HG02759 (cell line): ENCODE measurements around the gene TXNL4A.

ENCODE experiments used
- ATAC-seq: cut with Tn5 transposase; IDR thresholded peaks from one replicate; pipeline ENCODE4 v1.9.1; 2021; ENCODE audit warnings: mild to moderate bottlenecking, moderate library complexity; ENCODE audit not compliant: unreplicated experiment

Gene TXNL4A

DNA sequence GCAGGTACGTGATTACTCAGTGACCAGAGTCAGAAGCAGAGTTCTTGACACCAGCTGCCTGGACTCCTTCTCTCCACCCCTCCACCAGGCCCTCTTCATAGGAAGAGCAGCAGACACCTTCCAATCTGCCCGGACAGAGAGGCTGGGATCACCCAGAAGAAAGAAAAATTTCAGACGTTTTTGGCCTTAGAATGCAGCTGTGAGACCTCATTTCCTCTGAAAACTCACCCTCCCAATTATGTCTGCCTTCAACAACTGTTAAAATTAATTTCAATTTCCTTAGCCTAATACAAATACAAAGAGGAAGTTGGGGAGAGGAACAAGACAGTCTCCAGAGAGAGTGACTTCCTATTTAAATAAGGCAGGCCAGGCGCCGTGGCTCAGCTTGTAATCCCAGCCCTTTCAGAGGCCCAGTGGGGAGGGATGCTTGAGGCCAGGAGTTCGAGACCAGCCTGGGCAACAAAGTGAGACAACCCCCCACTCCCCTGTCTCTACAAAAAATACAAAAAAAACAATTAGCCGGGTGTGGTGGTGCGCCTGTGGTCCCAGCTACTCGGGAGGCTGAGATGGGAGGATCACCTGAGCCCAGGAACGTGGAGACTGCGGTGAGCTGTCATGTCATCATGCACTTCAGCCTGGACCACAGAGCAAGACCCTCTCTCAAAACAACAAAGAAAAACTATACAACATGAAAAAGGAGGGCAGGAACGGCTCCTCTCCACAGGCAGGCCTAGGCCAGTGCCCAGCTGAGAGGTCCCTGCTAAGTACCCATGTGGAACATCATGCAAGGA, 38.5 kb downstream of the TXNL4A start:
- ATAC-seq: no peak

DNA sequence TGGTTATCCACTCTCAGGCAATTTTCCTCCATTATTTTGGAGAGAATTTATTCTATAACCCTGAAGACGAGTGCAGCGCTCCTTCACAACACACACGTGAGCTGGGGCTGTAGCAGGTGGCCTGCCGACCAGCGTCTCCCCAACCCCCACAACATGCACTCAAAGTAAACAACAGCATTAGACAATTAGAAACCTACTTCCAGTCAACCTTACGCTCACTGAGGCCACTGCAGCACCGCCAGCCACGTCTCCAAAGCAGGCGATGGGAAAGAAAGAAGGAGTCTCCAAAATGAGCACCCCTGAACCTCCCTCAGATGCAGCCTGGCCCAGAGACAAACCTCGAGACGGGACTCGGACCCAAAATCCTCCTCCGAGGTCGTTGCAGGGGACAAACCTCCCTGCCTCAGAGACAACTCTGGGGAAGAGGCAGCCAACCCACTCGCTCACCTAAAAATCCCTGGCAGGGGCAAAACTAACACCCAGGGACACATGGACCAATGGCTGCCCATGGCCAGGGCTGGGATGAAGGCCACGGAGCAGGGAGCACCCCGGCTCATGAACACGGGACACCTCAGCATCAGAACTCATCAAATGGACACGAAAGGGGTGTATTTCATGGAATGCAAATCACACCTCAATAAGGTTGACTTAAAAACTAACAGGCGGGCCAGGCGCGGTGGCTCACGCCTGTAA, 39.5 kb downstream of the TXNL4A start:
- no peak for ATAC-seq

DNA sequence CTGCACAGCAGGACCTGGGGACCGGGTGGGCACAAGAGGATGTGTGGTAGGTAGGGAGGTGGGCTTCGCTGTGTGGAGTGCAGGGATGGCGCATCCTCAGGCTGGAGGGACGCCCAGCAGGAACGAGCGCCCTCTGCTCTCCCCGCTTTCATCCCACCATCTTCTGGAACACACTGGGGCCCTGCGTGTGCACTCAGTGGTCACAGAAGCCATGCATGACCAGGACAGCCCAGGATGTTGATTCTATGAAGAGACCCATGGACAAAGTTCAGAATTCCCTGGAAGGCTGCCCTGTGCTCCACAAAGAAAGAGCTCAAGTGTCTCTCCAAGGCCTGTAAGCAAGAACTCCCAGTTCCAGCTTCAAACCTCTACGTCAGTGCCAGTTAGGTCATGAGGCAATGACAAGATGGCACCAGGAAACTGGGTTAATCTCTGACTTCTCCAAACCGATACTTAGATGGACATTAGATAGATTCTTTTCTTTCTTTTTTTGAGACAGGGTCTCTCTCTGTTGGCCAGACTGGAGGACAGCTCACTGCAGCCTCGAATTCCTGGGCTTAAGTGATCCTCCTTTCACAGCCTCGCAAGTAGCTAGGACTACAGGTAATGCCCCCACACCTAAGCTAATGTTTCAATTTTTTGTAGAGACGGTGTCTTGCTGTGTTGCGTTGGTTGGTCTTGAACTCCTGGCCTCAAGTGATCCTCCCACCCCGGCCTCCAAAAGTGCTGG, 40.3 kb downstream of the TXNL4A start:
- ATAC-seq: no peak

DNA sequence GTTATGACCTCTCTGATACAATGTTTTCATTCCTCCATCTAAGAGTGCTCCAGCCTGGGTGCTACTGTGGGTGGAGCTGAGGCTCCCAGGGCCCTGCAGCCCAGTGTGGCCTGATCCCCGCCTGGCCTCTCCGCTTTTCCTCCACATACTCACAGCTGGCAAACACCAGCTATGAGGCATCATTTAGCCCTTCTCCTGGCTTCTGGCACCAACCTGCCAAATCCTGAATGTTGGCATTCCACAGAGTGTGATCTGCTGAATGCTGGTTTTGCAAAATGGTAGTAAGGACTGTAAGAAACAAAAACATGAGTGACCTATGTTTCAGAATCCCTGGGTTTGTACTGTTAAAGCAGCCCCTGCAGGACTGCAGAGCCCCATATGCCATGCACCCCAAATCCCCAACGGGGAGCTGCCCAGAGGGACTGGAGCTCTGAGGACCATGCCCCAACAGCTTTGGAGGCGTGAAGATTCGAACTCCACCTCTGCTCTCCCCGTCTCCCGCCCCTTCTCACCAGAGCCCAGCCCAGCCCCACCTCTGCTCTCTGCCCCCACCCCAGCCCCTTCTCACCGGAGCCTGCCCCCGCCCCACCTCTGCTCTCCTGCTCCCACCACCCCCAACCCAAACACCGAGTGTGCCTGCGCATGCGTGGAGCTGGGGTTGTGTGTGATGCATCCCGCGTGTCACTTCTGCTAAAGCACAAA, 41.2 kb downstream of the TXNL4A start:
- ATAC-seq: no peak

DNA sequence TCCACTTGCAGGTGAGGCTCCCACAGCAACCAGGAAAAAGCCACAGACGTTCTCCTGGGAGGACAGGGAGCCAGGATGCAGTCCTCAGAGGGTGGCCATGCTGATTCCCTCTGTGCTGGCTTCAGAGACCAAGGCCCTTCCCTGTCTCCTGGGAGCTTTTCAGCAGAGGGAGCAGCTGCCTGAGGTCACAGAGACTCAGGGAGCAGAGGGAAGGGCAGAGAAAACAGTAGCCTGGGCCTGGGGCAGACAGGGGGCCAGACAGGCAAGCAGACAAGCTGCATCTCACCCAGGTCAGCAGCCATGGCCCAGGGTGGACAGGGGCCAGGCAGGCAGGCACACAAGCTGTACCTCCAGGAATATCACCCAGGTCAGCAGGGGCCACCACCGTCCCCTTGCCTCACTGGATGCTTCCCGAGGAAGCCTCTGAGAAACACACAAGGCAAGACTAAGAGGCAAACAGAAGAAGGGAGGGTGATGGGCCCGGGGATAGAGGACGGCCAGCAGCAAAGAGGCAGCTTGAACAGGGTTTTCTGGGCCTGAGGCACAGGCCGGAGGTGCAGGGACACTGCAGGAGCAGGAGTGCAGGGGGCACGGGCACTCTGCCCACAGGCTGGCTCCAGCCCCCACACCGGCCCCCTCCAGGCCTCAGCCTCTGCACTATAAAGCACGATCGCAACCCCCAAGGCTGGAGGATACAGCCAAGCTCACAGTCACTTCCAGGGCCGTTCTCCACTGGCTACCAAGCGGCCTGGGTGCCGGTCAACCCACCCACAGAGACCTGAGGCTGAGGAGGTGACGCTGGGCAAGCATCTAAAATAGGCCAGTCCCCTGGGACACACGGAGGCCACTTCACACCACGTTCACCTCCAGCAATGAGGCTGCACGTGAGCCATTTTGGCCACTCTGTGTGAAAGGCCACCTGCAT, 43.0 kb downstream of the TXNL4A start:
- no peak for ATAC-seq

DNA sequence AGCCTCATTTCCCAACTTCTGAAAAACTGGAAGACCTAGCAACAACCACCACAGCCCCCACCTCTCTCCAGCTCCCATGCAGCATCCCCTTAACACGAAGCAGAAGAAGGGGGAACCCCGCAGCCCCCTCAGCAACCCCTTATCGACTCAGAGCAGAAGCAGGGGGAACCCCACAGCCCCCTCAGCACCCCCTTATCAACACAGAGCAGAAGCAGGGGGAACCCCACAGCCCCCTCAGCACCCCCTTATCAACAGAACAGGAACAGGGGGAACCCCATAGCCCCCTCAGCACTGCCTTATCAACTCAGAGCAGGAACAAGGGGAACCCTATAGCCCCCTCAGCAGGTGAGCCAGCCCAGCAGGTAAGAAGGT, 43.6 kb downstream of the TXNL4A start:
- ATAC-seq: no peak

DNA sequence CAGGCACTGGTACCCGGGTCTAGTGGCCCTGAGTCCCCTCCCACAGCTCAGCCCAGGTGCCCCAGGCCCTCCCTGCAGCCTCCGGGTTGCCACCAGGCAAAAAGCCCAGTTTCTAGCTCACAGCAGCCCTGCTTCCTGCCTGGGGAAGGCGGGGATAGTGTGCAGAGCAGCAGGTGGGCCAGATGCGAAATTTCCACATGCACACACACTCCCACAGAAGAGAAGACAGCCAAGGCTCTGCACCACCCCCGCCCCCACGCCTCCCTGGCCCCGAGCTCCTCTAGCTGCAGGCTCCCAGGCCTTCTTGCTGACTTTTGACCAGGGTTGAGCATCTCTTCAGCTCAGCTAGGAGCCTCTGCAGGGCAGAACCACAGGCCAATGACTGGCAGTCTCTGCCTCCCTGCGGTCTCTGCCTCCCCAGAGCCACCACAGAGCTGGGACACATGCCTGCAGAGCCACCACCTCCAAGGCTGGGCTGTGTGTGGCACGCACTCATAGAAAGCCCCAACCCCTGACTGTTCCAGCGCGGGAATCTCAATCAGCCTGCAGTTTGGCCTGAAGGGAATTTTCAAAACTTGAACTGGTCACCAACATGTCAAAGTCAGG, 44.1 kb downstream of the TXNL4A start:
- ATAC-seq: peak; percentile 68

DNA sequence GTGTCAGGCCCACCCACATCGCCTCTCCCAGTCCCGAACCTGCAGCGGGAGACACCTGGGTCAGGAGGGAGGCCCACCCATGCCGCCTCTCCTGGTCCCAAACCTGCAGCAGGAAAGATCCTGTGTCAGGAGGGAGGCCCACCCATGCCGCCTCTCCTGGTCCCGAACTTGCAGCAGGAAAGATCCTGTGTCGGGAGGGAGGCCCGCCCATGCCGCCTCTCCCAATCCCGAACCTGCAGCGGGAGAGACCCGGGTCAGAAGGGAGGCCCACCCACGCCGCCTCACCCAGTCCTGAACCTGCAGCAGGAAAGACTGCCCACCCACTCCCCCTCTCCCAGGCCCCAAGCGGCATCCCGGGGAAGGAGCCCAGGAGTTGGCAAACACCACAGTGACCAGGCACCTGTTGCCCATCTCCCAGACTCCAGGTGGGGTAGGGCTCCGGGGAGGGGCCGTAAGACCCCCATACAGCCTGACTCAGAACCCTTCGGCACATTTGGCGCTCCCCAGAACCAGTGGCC, 44.7 kb downstream of the TXNL4A start:
- no peak for ATAC-seq

DNA sequence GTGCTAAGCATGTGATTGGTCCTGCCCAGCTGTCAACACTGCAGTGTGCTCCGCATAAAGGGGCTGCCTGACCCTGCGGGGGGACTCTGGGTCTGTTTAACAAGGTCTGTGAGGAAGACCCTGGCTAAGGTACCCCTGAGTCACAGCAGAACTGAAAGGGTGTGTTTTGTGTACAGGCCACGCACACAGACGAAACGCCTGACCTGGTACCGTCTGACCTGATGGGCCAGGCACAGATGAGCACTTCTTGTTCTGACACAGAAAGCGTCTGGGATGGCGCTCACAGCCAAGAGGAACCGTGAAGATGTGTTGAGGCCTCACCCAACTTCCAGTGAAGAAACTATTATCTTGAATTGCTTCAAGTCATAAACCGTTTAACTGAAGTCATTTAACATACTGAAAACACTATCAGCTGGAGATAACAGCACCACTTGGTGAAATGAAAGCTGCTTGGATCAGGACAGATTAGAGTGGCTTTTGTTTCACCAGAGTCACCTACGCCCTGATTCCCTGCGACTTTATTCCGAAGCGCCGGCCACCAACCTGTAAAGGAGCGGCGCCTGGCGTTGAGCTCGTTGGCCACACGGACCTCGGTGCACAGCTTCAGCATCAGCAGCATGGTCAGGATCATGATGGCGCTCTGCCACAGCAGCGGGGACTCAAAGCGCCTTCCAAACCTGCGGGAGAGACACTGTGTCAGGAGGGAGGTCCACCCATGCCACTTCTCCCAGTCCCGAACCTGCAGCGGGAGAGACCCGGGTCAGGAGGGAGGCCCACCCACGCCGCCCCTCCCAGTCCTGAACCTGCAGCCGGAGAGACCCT, 45.4 kb downstream of the TXNL4A start:
- ATAC-seq: no peak

DNA sequence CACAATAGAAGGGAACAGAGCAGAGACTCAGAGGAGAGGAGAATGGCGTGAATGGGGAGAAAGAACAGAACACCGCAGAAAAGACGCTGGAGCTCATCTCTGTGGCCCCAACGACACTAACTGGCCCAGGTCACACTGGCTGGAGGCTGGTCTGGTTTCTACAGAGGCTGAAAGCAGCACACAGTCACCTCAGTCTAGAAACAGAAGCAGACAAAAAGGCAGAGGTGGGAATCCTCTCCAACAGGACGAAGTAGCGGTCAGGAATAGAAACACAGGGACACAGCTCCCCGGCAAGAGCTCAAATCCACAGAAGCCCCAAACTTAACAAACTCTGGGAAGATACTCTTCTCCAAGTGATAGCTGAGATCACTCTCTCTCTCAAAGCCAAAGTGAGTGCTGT, 46.2 kb downstream of the TXNL4A start:
- ATAC-seq: no peak

DNA sequence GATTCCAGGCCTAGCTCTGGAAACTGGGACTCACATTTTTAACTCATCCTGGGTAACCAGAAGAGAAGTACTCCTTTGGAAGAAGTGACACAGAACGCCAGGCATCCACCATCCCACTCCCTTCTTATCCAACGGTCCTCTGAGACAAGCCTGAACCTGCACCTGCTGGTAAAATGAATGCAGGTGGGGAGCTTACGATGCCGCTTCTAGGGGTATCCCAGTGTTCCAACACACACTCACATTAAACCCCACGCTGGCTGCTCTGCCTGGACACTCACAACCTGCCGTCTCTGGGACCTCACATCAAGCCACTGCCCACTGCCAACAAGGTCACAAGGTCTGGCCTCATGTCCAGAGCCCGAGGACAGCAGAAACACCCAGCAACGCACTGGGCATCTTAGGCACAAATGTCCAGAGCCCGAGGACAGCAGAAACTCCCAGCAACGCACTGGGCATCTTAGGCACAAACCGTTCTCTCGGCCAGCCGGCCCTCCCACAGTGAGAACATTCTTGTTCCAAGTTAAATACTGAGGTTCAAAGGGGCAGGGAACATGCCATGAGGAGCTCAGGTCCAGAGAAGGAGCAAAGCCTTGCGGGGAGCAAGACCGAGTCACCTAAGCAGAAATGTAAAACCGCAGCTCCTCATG, 46.8 kb downstream of the TXNL4A start:
- ATAC-seq: no peak

DNA sequence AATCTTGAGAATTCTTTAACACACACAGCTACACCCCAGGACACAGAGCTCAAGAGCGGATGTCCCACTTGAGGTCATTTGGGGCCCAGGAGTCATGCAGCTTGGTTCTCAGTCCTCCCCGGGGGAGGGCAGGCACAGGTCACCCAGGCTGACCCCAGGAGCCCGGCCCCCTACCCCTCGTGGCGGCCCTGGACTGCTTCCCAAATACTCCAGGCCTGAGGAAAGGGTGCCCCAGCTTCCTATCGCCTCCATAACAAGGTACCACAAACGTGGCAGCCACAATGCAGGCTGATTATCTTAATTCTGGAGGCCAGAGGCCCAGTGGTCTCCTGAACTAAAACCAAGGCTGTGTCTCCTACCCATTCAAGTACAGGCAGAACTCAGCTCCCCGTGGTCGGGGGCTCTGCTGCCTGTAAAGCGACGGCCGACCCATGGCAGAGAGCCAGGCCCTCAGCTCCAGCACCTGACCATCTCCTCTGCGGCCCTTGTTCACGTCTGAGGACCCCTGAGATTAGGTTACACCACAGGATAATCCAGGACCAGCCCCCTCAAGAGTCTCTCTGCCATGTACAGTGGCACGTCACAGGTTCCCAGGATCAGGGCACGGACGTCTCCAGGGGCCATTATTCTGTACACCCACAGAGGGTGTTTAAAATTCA, 47.4 kb downstream of the TXNL4A start:
- ATAC-seq: no peak

DNA sequence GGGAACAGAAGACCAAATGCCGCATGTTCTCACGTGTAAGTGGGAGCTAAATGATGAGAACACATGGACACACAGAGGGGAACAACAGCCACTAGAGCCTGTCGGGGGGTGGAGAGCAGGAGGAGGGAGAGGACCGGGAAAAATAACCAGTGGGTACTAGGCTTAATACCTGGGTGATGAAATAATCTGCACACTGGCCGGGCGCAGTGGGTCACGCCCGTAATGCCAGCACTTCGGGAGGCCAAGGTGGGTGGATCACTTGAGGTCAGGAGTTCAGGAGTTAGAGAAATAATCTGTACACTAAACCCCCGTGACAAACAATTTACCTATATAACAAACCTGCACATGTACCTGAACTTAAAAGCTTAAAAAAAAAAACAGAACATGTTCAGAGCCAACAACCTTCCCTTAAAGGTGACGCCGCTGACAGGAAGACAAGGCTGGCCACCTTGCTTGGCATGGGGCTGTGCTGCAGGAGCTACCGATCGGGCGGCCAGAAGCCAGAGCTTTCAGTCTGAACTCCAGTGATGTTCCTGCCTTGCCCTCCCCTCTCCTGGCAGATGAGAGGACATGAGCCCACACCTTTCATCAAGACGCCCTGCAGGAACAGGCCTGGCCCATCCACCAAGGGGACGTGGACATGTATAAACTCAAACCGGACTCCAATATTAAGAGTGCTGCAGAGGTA, 48.1 kb downstream of the TXNL4A start:
- ATAC-seq: no peak

DNA sequence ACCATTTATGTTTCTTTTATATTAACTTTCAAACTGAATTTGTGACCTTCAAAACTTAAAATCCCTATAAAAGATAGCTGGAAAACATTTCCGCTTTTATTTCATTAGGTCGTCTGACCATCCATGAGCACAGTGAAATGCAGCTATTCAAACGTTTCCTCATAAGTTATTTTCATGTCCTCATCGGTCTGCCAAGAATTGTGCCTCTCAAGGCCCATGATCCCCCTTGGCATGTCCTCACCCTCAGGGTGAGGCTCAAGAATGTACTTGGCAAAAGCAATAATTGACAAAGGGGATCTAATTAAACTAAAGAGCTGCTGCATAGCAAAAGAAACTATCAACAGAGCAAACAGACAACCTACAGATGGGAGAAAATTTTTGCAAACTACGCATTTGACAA, 49.3 kb downstream of the TXNL4A start:
- ATAC-seq: no peak

DNA sequence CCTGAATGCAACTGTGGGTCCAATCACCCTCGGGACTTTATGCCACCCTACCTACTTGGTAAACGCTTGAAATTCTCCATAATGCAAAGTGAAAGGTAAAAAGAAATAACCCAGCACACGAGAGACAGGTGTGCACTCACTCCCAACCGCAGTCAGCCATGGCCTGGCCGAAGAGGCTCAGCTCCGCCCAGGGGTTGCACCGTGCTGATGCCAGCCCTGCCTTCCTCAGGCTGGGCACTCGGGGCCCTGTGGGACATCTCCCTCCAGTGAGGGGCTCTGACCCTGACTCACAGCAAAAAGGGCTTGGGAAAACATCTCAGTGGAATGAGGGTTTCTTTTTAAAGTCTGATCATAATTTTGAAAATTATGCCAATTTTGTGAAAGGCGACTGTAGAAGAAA, 50.2 kb downstream of the TXNL4A start:
- no peak for ATAC-seq

DNA sequence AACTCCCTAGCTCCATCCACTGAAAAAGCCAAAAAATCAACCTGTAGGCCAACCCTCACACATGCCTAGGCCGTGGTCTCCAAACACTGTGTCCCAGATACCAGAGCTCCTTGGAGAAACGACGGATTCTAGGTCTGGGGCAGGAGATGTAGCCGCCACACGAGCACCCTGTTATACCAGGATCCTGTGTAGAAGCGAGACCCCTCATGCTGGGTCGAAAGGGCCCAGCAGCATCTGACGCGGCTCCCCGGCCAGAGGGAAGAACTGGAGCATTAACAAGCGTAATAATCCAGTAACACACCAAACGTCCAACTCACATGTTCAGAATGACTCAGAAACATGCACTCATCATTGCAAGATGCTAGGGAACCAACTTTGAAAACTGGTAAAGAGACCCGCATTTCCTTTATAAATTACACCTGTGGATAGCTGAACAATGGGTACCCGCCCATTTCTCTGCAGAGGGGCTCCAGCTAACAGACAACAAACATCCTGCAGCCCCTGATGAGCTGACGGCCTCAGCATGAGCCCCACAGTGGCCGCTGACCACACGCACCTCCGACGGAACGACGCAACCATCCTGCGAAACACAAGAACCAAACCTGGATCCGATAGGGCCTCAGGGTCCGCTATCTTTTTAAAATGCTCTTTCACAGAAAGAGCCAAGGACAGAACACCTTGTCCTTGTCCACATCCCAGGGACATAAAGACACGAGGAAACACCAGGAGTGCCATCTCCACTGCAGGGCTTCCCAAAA, 51.1 kb downstream of the TXNL4A start:
- no peak for ATAC-seq
